WTC11 (cell line): ENCODE data around the gene WNT3. TPM values are rescaled to one million over a fixed set of nuclear protein-coding genes. Genes with fewer than 3 reads are reported as not detected.

Experiments
- ATAC-seq: fragments of 200-7000 bp; cut with Tn5 transposase; 2 replicates; pipeline ENCODE4 v1.10.0; 2021; ENCODE audit warnings: mild to moderate bottlenecking, moderate library complexity
- CTCF ChIA-PET: fragments of 300-600 bp; sonication (Branson Sonifier 250); formaldehyde crosslinking; loops from one replicate; lab custom pipeline; 2021; ENCODE audit warnings: antibody characterized with exemption; lab: Charles Lee
- POLR2A ChIA-PET: fragments of 350-600 bp; sonication (Branson Sonifier 250); formaldehyde crosslinking; loops from one replicate; lab custom pipeline; 2021; ENCODE audit warnings: antibody characterized with exemption; lab: Charles Lee
- DNase-seq: peaks from one replicate; pipeline ENCODE4 v3.0.0; 2021; ENCODE audit warnings: low spot score
- H3K27ac Mint-ChIP-seq: 2 replicates; pipeline ENCODE4 v1.8.0; 2021; ENCODE audit warnings: mixed read lengths
- H3K27me3 Mint-ChIP-seq: 2 replicates; pipeline ENCODE4 v1.8.0; 2021; ENCODE audit warnings: low read depth, mild to moderate bottlenecking, moderate library complexity, mixed read lengths
- H3K36me3 Mint-ChIP-seq: 2 replicates; pipeline ENCODE4 v1.8.0; 2021; ENCODE audit warnings: mixed read lengths
- H3K4me1 Mint-ChIP-seq: 2 replicates; pipeline ENCODE4 v1.8.0; 2022; ENCODE audit warnings: mixed read lengths
- H3K4me3 Mint-ChIP-seq: 2 replicates; pipeline ENCODE4 v1.8.0; 2021; ENCODE audit warnings: mild to moderate bottlenecking, moderate library complexity, mixed read lengths
- H3K9me3 Mint-ChIP-seq: 2 replicates; pipeline ENCODE4 v1.8.0; 2021; ENCODE audit warnings: mixed read lengths
- ATF1 ChIP-seq: sonication (generic); formaldehyde crosslinking; IDR thresholded peaks from 2 replicates; pipeline ENCODE4 v1.8.1; 2023; ENCODE audit warnings: mild to moderate bottlenecking, moderate library complexity, missing genetic modification reagents
- ERG ChIP-seq: fragments of 250-450 bp; sonication (Bioruptor Pico); IDR thresholded peaks from 2 replicates; pipeline ENCODE4 v1.8.0; 2021; ENCODE audit warnings: mild to moderate bottlenecking
- ETV6 ChIP-seq: sonication (generic); formaldehyde crosslinking; IDR thresholded peaks from 2 replicates; pipeline ENCODE4 v1.8.1; 2022; ENCODE audit warnings: mild to moderate bottlenecking, missing genetic modification reagents
- FOXK1 ChIP-seq: sonication (generic); formaldehyde crosslinking; IDR thresholded peaks from 2 replicates; pipeline ENCODE4 v1.8.0; 2022; ENCODE audit warnings: mild to moderate bottlenecking, moderate library complexity, missing genetic modification reagents
- GTF2I ChIP-seq: fragments of 250-450 bp; sonication (Bioruptor Pico); conservative IDR thresholded peaks from 2 replicates; pipeline ENCODE4 v1.4.0; 2021; ENCODE audit warnings: mild to moderate bottlenecking
- MXD4 ChIP-seq: fragments of 250-450 bp; sonication (Bioruptor Pico); IDR thresholded peaks from 2 replicates; pipeline ENCODE4 v1.8.0; 2021; ENCODE audit warnings: mild to moderate bottlenecking, moderate library complexity, borderline replicate concordance
- SMAD4 ChIP-seq: sonication (generic); formaldehyde crosslinking; IDR thresholded peaks from 2 replicates; pipeline ENCODE4 v1.8.0; 2022; ENCODE audit warnings: mild to moderate bottlenecking, missing genetic modification reagents
- ZBTB21 ChIP-seq: sonication (generic); formaldehyde crosslinking; IDR thresholded peaks from 2 replicates; pipeline ENCODE4 v1.8.1; 2023; ENCODE audit warnings: mild to moderate bottlenecking, missing genetic modification reagents, borderline replicate concordance
- ZNF138 ChIP-seq: sonication (generic); formaldehyde crosslinking; conservative IDR thresholded peaks from 2 replicates; pipeline ENCODE4 v1.8.1; 2022; ENCODE audit warnings: mild to moderate bottlenecking, moderate library complexity, missing genetic modification reagents
- ZNF281 ChIP-seq: sonication (generic); formaldehyde crosslinking; IDR thresholded peaks from 2 replicates; pipeline ENCODE4 v1.8.0; 2023; ENCODE audit warnings: mild to moderate bottlenecking, missing genetic modification reagents
- ZNF396 ChIP-seq: fragments of 250-450 bp; sonication (Bioruptor Pico); IDR thresholded peaks from 2 replicates; pipeline ENCODE4 v1.8.0; 2021; ENCODE audit warnings: mild to moderate bottlenecking, moderate library complexity, borderline replicate concordance
- ZNF425 ChIP-seq: fragments of 250-450 bp; sonication (Bioruptor Pico); conservative IDR thresholded peaks from 2 replicates; pipeline ENCODE4 v1.9.0; 2021; ENCODE audit warnings: mild to moderate bottlenecking
- total RNA-seq: library from RNA; stranded (reverse); gene quantifications from 3 replicates; pipeline ENCODE4 v1.2.3, GENCODE V29; 2021
- TF ChIP-seq, protein P1 (sequence below): sonication (generic); formaldehyde crosslinking; IDR thresholded peaks from 2 replicates; pipeline ENCODE4 v1.8.1; 2022; ENCODE audit warnings: low read depth, missing genetic modification reagents, borderline replicate concordance
- TF ChIP-seq, protein P2 (sequence below): sonication (generic); formaldehyde crosslinking; IDR thresholded peaks from 2 replicates; pipeline ENCODE4 v1.8.0; 2022; ENCODE audit warnings: missing genetic modification reagents
- TF ChIP-seq, protein P3 (sequence below): sonication (generic); formaldehyde crosslinking; conservative IDR thresholded peaks from 2 replicates; pipeline ENCODE4 v1.8.1; 2022; ENCODE audit warnings: mild to moderate bottlenecking, missing genetic modification reagents

Gene WNT3
- total RNA-seq, 1 experiment from 2014 or later: 14.1 TPM

- TF ChIP-seq ZNF281 (CRISPR knock-in tag): no peak
- TF ChIP-seq, all 79 proteins: peak for 0
Measured at GRCh38 chr17:46773676-46774075, 44.8 kb downstream of the WNT3 start (continued).

- H3K27ac Mint-ChIP-seq: peak overlapping the region; percentile 76
- peaks cover 41% of the 10 kb centered on the region for H3K4me1 Mint-ChIP-seq
- DNase-seq: peak; percentile 17
Measured at GRCh38 chr17:46773221-46773605, 45.3 kb downstream of the WNT3 start.

GRCh38 chr17:46772475-46773220, 45.8 kb downstream of the WNT3 start:
- H3K27ac Mint-ChIP-seq: peak overlapping the region; percentile 97
- peaks cover 36% of the 10 kb centered on the region for H3K4me1 Mint-ChIP-seq
- no peaks in the 10 kb centered on the region for H3K9me3 Mint-ChIP-seq
- H3K27me3 Mint-ChIP-seq: peaks cover 80% of the 10 kb centered on the region
- ATAC-seq (peak; percentile 73), DNase-seq (no peak)
- H3K4me3 Mint-ChIP-seq: peak overlapping the region; percentile 68
- ChIA-PET POLR2A (interaction anchor here (1.0 kb wide), 1 partner anchor 47 kb away, joined by 3 read pairs; no protein-coding TSS in a partner anchor), CTCF (interaction anchor here (0.6 to 1.6 kb wide), 5 partner anchors 9 to 168 kb away, joined by 3 to 7 read pairs (median 4); no protein-coding TSS in a partner anchor)
- H3K36me3 Mint-ChIP-seq: peaks cover 14% of the 10 kb centered on the region
- TF ChIP-seq SMAD4 (CRISPR knock-in tag) (peak; percentile 93), ETV6 (CRISPR knock-in tag) (peak; percentile 72; the same call in 1 of the 2 replicates), ZBTB21 (CRISPR knock-in tag) (no peak)
- TF ChIP-seq, protein P1, sequence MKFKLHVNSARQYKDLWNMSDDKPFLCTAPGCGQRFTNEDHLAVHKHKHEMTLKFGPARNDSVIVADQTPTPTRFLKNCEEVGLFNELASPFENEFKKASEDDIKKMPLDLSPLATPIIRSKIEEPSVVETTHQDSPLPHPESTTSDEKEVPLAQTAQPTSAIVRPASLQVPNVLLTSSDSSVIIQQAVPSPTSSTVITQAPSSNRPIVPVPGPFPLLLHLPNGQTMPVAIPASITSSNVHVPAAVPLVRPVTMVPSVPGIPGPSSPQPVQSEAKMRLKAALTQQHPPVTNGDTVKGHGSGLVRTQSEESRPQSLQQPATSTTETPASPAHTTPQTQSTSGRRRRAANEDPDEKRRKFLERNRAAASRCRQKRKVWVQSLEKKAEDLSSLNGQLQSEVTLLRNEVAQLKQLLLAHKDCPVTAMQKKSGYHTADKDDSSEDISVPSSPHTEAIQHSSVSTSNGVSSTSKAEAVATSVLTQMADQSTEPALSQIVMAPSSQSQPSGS: no peak
- TF ChIP-seq, protein P2, sequence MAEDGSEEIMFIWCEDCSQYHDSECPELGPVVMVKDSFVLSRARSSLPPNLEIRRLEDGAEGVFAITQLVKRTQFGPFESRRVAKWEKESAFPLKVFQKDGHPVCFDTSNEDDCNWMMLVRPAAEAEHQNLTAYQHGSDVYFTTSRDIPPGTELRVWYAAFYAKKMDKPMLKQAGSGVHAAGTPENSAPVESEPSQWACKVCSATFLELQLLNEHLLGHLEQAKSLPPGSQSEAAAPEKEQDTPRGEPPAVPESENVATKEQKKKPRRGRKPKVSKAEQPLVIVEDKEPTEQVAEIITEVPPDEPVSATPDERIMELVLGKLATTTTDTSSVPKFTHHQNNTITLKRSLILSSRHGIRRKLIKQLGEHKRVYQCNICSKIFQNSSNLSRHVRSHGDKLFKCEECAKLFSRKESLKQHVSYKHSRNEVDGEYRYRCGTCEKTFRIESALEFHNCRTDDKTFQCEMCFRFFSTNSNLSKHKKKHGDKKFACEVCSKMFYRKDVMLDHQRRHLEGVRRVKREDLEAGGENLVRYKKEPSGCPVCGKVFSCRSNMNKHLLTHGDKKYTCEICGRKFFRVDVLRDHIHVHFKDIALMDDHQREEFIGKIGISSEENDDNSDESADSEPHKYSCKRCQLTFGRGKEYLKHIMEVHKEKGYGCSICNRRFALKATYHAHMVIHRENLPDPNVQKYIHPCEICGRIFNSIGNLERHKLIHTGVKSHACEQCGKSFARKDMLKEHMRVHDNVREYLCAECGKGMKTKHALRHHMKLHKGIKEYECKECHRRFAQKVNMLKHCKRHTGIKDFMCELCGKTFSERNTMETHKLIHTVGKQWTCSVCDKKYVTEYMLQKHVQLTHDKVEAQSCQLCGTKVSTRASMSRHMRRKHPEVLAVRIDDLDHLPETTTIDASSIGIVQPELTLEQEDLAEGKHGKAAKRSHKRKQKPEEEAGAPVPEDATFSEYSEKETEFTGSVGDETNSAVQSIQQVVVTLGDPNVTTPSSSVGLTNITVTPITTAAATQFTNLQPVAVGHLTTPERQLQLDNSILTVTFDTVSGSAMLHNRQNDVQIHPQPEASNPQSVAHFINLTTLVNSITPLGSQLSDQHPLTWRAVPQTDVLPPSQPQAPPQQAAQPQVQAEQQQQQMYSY: no peak

More at GRCh38 chr17:46773221-46773605, 45.3 kb downstream of the WNT3 start:
- no peak for ATAC-seq
- Mint-ChIP-seq H3K9me3 (no peaks in the 10 kb centered on the region), H3K27me3 (peaks cover 80% of the 10 kb centered on the region), H3K36me3 (peaks cover 12% of the 10 kb centered on the region), H3K4me3 (peak overlapping the region; percentile 68)
- ChIA-PET POLR2A (interaction anchor here (1.0 kb wide), 1 partner anchor 46 kb away, joined by 3 read pairs; no protein-coding TSS in a partner anchor), CTCF (interaction anchor here (0.6 to 1.6 kb wide), 6 partner anchors 8 to 1568 kb away, joined by 3 to 7 read pairs (median 4); no protein-coding TSS in a partner anchor)
- TF ChIP-seq ZNF138 (CRISPR knock-in tag) (no peak), ZNF425 (CRISPR knock-in tag) (no peak), MXD4 (CRISPR knock-in tag) (no peak), ZNF396 (CRISPR knock-in tag) (no peak), ERG (CRISPR knock-in tag) (no peak), GTF2I (CRISPR knock-in tag) (no peak), FOXK1 (no peak), ATF1 (CRISPR knock-in tag) (no peak)
- TF ChIP-seq, protein P3, sequence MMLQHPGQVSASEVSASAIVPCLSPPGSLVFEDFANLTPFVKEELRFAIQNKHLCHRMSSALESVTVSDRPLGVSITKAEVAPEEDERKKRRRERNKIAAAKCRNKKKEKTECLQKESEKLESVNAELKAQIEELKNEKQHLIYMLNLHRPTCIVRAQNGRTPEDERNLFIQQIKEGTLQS (CRISPR knock-in tag): no peak
- TF ChIP-seq, protein P1: no peak
